22Rv1 (cell line): ENCODE measurements around the gene MAGI2.

ENCODE experiments used
- H3K27ac ChIP-seq: fragments of 450-650 bp; 2 replicates; pipeline ENCODE4 v1.5.1; 2017
- ZFX ChIP-seq: fragments of 450-650 bp; IDR thresholded peaks from 2 replicates; pipeline ENCODE4 v1.6.1; 2017; ENCODE audit warnings: antibody characterized with exemption, borderline replicate concordance
- TF ChIP-seq, protein P1 (sequence below): fragments of 450-650 bp; IDR thresholded peaks from 2 replicates; pipeline ENCODE4 v1.5.1; 2017; ENCODE audit warnings: mild to moderate bottlenecking

Gene MAGI2

DNA sequence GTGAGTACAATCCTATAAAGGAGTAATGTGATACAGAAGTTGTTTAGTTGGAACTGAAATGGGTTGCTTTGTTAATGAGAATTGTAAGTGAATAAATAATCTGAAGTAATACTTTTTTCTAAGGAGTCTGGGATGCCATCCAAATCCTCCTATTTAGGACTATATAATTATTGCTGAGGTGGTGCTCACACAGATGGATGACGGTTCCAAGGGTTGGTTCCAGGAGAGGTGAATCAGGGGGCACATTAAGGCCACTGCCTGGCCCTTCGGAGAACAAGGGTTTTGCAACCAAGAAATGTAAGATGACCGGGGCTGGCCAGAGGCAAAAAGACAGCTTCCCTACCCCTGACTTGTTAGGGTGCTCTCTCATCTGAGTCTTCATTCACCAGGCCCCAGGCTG is 1302.2 kb downstream of the MAGI2 start:
- TF ChIP-seq, protein P1, sequence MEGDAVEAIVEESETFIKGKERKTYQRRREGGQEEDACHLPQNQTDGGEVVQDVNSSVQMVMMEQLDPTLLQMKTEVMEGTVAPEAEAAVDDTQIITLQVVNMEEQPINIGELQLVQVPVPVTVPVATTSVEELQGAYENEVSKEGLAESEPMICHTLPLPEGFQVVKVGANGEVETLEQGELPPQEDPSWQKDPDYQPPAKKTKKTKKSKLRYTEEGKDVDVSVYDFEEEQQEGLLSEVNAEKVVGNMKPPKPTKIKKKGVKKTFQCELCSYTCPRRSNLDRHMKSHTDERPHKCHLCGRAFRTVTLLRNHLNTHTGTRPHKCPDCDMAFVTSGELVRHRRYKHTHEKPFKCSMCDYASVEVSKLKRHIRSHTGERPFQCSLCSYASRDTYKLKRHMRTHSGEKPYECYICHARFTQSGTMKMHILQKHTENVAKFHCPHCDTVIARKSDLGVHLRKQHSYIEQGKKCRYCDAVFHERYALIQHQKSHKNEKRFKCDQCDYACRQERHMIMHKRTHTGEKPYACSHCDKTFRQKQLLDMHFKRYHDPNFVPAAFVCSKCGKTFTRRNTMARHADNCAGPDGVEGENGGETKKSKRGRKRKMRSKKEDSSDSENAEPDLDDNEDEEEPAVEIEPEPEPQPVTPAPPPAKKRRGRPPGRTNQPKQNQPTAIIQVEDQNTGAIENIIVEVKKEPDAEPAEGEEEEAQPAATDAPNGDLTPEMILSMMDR = no peak
- no peak for TF ChIP-seq ZFX
- H3K27ac ChIP-seq = no peak overlapping the region

DNA sequence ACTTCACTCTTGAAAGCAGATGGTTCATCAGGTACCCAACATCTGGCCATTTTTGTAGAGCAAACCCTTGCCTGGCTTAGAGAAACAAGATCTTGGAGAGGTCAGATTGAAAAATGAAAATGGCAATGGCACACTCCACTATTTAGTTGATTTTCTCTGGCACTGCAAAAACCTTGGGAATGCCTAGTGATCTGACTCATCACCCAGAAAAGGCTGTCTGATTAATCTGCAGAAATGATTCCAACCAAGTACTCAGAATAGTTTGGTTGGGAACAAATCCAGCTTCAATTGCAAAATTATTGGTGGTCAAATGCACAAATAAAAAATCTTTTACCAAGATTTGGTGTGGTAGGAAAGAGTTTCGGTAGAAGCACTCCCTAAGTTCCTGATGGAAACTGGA is 1303.7 kb downstream of the MAGI2 start:
- H3K27ac ChIP-seq = no peak overlapping the region
- TF ChIP-seq, protein P1 = no peak
- TF ChIP-seq ZFX = no peak

DNA sequence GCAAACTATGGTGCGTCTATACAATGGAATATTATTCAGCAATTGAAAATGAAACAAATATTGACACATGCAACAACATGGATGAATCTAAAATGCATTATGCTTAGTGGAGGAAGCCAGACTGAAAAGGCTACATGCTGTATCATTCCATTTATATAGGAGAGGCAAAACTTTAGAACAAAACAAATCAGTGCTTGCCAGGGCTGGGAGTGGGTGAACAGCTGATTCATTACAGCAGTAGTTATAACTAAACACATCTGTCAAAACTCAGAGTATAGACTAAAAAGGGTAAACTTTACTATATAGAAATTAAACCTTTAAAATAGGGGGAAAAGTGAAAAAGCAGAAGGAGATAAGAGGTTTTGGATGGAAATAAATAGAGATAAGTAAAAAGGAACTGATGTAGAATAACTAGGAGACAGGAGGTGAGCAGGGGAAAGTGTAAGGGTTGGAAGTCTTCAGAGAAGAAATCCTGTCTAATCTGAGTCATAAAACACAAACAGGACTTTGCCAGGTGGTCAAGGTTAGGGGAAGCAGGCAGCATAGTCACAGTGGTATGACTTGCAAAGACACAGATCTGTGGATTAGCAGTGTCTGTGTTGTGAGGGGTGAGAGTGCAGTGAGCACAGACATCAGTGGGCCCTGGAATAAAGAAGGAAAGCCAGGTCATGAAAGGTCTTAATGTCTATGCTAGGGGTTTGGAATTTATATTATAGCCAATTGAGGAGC is 1305.1 kb downstream of the MAGI2 start:
- TF ChIP-seq, protein P1 = no peak
- TF ChIP-seq ZFX = no peak

DNA sequence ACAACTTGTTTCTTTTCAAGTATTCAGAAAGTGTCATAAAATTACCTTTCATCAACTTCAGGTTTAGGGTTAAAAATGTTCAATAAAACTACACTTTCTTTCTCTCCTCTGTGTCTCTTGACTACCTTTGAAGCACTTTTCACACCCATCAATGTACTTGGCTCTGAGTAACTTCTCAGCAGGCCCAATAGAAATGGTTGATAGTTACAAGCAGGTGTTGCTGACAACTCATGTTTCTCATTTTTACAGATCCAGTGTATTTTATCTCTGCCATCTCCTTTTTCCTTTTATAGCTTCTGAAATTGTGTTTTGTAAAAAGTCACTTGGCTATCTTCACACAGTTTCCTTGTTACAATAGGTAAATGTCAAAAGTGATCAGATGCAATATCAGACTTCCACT is 1306.9 kb downstream of the MAGI2 start:
- TF ChIP-seq, protein P1 = no peak
- TF ChIP-seq ZFX = no peak
- no peak overlapping the region for H3K27ac ChIP-seq

More for the DNA sequence above, 1305.1 kb downstream of the MAGI2 start:
- no peak overlapping the region for H3K27ac ChIP-seq

DNA sequence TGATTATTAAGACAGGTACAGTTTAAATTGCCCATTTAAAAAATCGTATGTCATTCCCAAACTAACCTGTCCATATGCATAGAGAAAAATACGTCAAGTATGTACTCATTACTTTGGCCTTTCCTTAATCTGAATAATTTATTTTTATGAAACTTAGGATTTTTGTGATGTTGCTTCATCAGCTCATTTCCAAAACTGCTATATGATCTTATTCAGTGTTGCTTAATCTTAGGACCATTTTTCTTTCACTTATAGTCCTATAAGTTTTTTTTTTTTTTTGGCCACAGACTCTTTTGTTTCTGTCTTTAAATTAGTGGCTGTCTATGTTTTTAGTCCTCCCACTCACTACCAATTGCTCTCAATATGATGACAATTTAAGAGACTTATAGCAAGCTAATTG is 1309.8 kb downstream of the MAGI2 start:
- TF ChIP-seq, protein P1 = no peak
- TF ChIP-seq ZFX = no peak
- H3K27ac ChIP-seq = no peak overlapping the region

DNA sequence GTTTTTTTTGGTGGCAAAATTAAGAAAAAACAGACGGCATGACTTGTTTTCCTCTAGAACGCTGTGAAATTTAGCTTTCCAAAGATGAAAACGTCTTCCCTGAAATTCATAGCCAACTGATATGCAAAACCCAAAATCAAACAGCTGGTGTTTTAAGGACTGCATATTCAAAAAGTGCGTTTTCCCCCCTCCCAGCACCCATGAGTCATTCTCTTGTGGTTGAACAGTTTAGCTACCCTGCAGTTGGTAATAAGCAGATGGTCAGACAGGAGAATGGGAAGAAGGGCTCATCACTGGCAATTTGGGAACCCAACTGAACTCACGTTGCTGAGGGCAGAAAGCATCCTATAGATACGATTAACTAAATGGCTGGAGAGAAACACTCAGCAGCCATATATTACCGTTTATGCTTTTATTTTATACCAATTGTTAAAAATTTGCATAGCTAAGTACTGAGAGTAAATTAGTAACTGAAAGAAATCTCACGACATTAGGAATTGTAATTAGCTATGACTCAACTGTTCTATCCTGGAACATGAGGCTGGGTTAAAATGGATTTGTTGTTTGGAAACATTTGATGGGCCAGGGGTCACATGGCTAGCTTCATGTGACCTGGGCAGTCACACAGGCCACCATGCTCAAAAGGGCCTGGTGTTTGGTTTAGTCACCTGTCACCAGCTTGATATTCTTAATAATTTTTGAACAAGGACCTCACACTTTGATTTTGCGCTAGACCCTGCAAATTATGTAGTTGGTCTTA is 1311.8 kb downstream of the MAGI2 start:
- TF ChIP-seq, protein P1 = no peak
- TF ChIP-seq ZFX = no peak
- no peak overlapping the region for H3K27ac ChIP-seq

DNA sequence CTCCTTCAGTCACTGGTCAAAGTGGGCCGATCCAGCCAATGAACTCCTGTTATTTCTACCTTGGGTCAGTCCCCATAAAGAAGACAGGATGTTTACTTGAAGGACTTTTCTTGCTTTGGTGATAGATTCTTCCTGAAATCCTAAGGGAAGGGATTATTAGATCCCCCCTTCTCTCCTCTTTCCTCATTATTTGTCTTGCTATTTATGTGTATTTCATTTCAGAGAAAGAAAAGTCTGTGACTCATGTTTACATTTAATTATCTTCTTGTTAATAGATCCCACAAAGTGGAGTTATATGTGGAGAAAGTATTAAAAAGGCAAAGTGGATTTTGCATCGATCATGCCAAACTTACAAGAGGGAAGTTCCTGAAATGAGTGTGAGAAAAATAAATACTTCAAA is 1313.4 kb downstream of the MAGI2 start:
- TF ChIP-seq ZFX = no peak
- TF ChIP-seq, protein P1 = no peak
- H3K27ac ChIP-seq = no peak overlapping the region
